AG20443 (cell line): ENCODE results near the gene ACAT1.
"Not testable (repeated sequence)": the region's sequence is repeated elsewhere in the genome, so short reads cannot be mapped to it uniquely, and the experiment has no call there.

ENCODE experiments used
- DNase-seq: peaks from one replicate; pipeline ENCODE4 v3.0.0; 2012; ENCODE audit warnings: low spot score, mixed read lengths

ACAT1 gene

GRCh38 chr11:108121274-108122155 is at the start of gene ACAT1:
TSS of gene ACAT1 (plus strand) at chr11:108121567. CDS start at chr11:108121607, 40 bp downstream.
- DNase-seq = peak; percentile 95

GRCh38 chr11:108084811-108085210 is 36.6 kb upstream of the ACAT1 start:
- DNase-seq = no peak

GRCh38 chr11:108085672-108086071 is 35.7 kb upstream of the ACAT1 start:
- DNase-seq = no peak

GRCh38 chr11:108092134-108092533 is 29.2 kb upstream of the ACAT1 start:
- DNase-seq = no peak

GRCh38 chr11:108093128-108093904 is 28.1 kb upstream of the ACAT1 start:
- DNase-seq = no peak

GRCh38 chr11:108097179-108097578 is 24.2 kb upstream of the ACAT1 start:
- DNase-seq = no peak

GRCh38 chr11:108101090-108101775 is 20.1 kb upstream of the ACAT1 start:
- DNase-seq = no peak

GRCh38 chr11:108111126-108111525 is 10.2 kb upstream of the ACAT1 start:
- no peak for DNase-seq

- DNase-seq = no peak
Observed at GRCh38 chr11:108112057-108112456, 9.3 kb upstream of the ACAT1 start.

- peak; percentile 87 for DNase-seq
Observed at GRCh38 chr11:108115500-108116140, 5.7 kb upstream of the ACAT1 start.

- peak; percentile 42 for DNase-seq
Observed at GRCh38 chr11:108117746-108118371, 3.5 kb upstream of the ACAT1 start.

- DNase-seq = not testable (repeated sequence)
Observed at GRCh38 chr11:108120936-108121273, 462 bp upstream of the ACAT1 start.

- peak; percentile 27 for DNase-seq
Observed at GRCh38 chr11:108122166-108122628, 830 bp downstream of the ACAT1 start.

- DNase-seq = no peak
Observed at GRCh38 chr11:108125096-108125495, 3.7 kb downstream of the ACAT1 start.

GRCh38 chr11:108128772-108129171 is 7.4 kb downstream of the ACAT1 start:
- DNase-seq = no peak

GRCh38 chr11:108131993-108132392 is 10.6 kb downstream of the ACAT1 start:
- DNase-seq = peak; percentile 55

GRCh38 chr11:108132993-108133538 is 11.7 kb downstream of the ACAT1 start:
- not testable (repeated sequence) for DNase-seq

- DNase-seq = peak; percentile 16
Observed at GRCh38 chr11:108135845-108136544, 14.6 kb downstream of the ACAT1 start.

GRCh38 chr11:108137212-108137611 is 15.8 kb downstream of the ACAT1 start:
- no peak for DNase-seq

- DNase-seq = no peak
Observed at GRCh38 chr11:108142304-108142703, 20.9 kb downstream of the ACAT1 start.
